Bladder microvascular endothelial cell (primary cell): Measurements from ENCODE around the gene RPL19. TPM values are rescaled to one million over a fixed set of nuclear protein-coding genes. Genes with fewer than 3 reads are reported as not detected.

ENCODE experiments used
- total RNA-seq: library from RNA; depleted of rRNA; stranded (reverse); fragments of >200 nt; gene quantifications from 2 replicates; pipeline ENCODE4 v1.2.3, GENCODE V29; 2014

The RPL19 gene
- total RNA-seq: 1,651 and 1,671 TPM in 2 replicates

DNA sequence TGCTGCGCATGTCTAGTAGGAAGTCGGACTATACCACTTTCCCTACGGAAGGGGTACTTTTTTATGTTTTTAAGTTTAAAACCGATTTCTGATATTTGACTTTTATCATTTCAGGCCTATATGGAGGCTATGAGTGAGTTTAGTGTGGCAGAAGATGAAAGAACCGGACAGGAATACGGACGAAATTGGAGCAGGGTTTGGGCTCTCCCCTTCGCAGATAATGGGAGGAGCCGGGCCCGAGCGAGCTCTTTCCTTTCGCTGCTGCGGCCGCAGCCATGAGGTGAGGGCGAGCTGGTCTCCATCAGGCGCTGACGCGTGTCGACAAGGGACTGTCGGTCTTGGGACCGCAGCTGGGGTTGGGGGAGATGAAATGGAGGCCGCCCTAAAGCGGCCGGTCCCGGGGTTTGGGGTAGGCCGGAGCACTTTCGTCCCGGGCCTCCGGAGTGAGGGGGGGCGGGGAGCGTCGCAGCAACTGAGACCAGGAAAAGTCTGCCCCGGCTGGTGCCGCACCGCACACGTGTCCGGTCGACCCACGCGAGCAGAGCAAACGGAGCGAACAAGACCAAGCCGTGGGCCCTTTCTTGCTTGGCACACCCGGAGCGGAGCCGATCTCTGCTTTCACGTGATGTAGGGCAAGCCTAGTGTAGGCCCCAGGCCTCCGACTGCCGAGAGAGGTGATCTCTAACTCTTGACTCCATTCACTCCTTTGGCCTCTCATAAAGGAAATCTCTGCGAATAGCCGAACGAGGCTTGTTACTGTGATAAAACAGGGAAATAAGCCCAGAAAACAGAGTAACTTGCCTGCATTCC, at the start of gene RPL19:
TSS of gene RPL19 (plus strand) at position 214 of the 810 bp plus-strand sequence. CDS start at position 276, 62 bp downstream.

DNA sequence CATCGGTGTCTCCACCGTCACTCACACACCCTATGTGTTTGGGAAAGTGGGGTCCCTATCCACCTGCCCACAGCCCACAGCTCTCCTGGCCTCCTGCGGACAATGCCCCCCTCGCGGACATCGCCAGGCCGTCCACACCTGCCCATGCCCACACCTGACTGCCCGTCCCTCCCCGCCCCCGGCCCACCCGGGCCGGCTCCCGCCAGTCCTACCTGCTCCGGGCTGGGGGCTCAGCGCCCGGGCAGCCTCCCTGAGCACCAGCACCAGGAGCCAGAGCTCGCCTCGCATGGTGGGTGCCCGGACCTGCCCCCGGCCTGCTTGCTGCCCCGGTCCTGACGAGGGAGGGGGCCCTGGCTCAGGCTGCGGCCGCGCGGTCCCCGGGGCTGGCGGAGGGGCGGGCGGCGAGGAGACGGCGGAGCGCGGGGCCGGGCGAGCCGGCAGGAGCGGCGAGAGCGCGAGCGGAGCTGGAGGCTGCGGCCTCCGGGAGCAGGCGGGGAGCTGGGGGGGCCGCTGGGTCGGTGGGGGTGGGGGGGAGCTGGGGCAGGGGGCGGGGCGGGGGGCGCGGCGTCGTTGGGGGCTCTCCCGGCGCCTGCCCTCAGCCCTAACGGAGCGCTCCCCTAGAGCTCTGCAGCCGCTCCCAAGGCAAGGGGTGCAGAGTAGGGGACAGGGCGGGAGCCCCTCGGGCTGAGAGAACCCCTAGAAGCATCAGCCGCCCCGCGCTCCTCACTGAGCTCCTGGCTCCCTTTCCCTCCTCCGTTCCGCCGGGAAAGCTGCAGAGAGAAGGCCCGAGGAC, 48.7 kb upstream of the RPL19 start, which contains the start of gene PLXDC1:
TSS of gene PLXDC1 (minus strand) at position 488 of the 793 bp plus-strand sequence. CDS start at position 288, 200 bp downstream.

GRCh38 chr17:39165841-39166349, 34.2 kb upstream of the RPL19 start, which contains the start of gene ARL5C:
ARL5C (minus strand) TSS chr17:39166161; CDS start chr17:39165760, 401 bp downstream.

GRCh38 chr17:39197380-39198185, 2.5 kb upstream of the RPL19 start, which contains the start of gene CACNB1:
CACNB1 (minus strand) TSS chr17:39197669; CDS start chr17:39197495, 174 bp downstream.

GRCh38 chr17:39225308-39225958, 25.4 kb downstream of the RPL19 start, which contains the start of gene STAC2:
STAC2 (minus strand) TSS chr17:39225945; CDS start chr17:39225502, 443 bp downstream.

Other genes starting within 250 kb of the RPL19 start
- not detected in 2 replicates for gene FBXO47, start 232.9 kb upstream of the RPL19 start, total RNA-seq
- gene PLXDC1, start 48.6 kb upstream of the RPL19 start, total RNA-seq: 0.06 and 0.16 TPM in 2 replicates
- not detected in 2 replicates for gene ARL5C, start 34.1 kb upstream of the RPL19 start, total RNA-seq
- gene CACNB1, start 2.6 kb upstream of the RPL19 start, total RNA-seq: 1.1 and 2.3 TPM in 2 replicates
- not detected in 2 replicates for gene STAC2, start 25.7 kb downstream of the RPL19 start, total RNA-seq
- 9.4 and 20.0 TPM in 2 replicates for gene FBXL20, start 201.3 kb downstream of the RPL19 start, total RNA-seq